GM21515 (cell line): ENCODE data around the gene GNAQ.
"Not testable (repeated sequence)": the region's sequence is repeated elsewhere in the genome, so short reads cannot be mapped to it uniquely, and the experiment has no call there.

Source experiments
- ATAC-seq: cut with Tn5 transposase; IDR thresholded peaks from one replicate; pipeline ENCODE4 v1.9.1; 2021; ENCODE audit not compliant: unreplicated experiment

GNAQ gene

DNA sequence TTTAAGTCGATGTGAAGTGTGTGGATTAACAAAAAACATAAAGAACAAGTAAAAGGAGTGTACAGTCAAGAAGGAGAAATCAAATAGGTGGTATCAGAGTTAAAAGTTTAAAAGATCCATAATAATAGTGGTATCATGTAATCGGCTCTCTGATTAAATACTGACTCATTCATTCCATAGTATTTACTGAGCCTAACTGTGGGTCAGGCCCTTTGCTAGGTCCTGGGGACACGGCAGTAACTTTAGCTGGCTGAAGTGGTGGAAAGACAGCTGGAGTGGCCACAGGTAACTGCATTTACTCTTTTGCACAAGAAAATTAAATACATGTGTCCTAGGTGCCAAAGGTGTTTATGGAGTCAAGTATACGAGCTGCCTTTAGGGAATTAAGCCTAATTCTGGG lies 124.0 kb downstream of the GNAQ start:
- no peak for ATAC-seq

DNA sequence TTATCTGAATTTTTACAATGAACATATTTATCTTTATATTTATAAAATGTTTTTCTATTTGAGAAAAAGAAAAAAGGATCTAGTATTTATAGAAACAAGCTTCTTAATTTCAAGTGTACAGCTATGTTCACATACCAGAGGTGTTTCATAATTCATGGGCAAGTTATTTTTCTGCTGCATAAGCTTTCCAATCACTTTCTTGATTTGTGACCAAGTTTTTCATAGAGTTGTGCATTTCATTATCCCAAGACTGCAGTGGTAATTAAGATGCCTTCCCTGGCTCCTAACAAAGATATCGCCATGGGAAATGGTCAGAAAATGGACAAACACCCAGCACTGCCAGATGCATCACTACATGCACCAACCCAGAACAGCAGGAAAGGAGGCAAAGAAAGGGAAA lies 124.6 kb downstream of the GNAQ start:
- ATAC-seq = no peak

DNA sequence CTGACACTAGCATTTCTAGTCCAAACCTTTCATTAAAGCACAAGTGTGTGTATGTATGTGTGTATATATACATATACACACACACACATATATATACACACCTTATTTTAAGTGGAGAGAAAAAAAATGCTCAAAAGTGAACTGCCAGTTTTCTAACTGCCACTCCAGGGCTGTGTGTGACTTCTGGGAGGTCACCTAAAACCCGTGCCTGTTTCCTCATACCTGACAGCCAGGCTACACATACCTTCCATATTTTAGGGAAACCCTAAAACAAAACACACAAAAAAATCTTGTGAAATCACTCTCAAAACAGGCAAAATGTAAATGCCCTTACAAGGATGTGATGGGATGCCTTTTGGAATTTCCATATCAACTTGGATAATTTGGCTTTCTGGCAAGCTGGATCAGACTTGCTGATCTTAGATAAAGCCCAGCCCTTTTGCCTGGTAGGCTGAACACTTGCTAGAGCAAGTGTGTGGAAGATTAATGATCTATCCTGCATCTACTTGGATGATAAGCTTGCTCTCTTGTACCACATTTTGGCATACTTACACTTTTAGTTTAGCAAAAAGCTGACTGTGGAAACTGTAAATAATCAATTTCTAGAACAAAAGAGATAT lies 127.8 kb downstream of the GNAQ start:
- no peak for ATAC-seq

DNA sequence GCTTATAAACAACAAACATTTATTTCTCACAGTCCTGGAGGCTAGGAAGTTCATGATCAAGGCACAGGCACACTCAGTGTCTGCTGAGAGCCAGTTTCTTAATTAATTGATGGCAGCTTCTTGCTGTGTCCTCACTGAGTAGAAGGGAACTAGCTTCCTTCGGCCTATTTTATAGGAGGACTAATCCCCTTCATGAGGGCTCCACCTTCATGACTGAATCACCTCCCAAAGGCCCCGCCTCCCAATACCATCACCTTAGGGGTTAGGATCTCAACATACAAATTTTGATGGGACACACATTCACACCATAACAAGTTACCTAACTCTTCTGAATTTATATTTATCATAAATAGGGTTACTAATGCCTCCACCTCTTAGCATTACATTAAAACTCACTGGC lies 129.8 kb downstream of the GNAQ start:
- no peak for ATAC-seq

DNA sequence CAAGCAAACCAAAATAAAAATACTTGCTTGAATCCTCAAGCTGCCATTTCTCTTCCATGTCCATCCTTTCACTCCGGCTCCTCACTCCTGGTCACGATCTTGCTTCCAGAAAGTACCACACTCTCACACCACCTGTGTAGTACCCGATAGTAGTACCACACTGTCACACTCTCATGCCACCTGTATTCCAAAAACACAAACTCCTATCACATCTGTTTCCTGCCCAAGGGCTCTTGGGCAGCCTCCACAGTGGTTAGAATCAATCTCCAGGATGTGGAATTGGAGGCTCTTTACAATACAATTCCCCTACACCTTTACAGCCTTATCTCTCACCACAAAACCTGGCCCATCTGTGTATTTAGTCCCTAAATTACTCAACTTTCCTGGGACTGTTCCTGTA lies 130.6 kb downstream of the GNAQ start:
- ATAC-seq = no peak

DNA sequence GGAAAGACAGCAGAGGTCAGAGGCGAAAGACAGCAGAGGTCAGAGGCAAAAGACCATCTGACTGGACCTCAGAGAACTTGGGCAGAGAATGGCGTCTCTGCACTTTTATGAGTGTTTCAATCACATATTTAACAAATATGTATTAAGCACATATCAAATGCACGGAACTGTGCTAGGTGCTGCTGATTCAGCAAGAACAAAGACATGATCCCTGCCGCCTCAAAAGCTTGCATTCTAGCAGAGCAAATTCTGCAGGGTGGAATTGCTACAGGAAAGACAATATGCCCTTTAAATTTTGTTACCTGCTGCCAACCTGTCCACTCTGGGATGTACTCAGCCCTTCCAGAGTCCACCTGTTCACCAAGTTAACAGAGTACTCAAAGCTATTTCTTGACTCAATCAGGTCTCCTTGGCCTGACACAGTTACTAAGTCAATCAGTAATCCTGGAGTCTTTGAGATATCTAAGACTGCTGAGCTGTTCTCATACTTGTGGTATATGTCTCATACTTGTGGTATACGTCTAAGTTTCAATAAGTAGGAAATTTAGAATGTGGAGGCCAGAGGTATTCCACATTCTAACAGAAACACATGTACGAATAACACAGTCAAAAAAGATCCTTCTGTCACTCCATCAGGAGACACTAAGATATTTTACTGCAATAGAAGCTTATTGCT lies 131.8 kb downstream of the GNAQ start:
- no peak for ATAC-seq

DNA sequence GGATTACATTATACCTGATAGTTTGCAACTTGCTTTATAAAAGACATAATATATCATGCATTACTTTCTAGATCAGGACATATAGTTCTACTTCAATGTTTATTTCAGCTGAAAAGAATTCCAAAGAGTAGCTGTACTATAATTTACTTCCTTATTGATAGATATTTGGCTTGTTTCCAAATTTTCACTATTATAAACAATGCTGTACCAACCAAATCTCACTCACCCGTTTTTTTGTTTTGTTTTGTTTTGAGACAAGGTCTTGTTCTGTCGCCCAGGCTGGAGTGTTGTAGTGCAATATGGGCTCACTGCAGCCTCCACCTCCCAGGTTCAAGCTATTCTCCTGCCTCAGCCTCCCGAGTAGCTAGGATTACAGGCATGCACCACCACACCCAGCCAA lies 132.7 kb downstream of the GNAQ start:
- no peak for ATAC-seq

DNA sequence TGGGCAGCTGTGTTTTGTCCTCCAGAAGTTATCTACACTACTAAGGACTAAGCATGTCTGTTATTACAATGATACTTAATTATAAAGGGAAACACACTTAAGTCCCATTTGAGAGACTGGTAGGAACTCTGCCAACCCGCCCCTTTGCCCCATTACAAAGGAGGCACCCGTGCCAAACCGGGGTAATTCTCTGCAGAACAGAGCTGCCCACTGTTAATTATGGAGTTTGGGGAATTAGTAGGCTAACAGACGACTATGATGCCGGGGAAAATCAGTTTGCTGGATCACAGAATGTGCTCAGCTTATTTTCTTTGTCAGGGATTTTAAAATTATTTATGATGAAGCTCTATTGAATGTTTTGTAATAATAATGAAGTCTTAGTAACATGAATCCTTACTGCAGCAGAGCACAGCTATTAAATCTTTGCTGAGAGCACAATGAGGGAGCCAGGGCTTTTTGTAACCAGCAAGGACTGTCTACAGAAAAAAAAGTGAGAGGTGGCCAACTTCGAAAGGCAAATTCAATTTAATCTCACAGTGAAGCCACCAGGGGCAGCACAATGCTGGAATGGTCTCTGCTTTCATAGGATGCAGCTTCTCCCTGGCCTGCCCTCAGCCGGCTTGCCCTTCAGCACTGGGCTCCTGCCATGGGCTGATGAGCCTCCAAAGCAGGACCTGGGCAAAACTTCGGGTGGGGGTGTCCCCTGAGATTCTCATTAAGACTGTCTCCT lies 134.5 kb downstream of the GNAQ start:
- ATAC-seq = no peak

DNA sequence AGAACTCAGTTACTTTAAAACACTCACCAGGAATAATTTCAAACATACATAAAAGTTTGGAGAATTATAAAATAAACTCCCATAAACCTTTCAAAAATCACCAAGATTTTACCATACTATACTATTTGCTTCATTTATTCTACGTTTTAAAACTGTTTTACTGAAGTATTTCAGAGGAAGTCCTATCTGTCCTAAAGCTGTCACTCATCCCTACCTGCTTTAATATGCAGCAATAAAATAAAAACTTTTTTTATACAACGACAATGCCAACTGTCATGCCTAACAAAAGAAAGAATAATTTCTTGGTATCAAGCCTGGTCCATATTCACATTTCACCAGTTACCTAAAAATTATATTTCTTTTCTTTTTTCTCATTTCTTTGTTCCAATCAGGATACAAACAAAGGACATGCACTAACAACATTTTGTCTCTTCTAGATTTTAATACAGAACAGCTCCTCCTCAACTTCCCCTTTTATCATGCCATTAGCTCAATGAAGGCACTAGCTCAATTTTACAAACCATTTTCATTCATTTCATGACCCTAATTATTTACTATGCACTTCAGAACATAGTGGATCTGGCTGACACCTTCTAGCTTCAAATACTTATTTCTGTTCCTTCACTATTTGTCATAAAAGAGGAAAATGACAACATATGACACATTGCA lies 135.2 kb downstream of the GNAQ start:
- ATAC-seq = no peak

DNA sequence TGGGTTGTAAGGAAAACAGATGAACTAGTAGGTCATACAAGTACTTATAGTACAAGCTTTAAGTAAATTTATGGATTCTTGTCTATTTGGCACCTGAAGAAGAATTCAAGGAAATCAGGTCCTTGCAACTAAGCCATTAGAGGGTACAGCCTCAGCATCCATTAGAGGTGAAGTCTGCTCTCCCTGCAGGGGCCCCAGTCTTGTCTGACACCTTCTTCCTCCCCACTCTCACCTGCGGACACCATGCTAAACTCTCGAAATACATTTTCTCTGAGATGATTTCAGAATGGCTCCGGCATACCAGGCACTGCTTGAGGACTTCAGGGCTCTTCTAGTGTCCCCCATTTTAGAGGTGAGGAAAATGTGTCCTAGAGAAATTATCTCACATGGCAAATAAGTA lies 137.9 kb downstream of the GNAQ start:
- ATAC-seq = no peak

DNA sequence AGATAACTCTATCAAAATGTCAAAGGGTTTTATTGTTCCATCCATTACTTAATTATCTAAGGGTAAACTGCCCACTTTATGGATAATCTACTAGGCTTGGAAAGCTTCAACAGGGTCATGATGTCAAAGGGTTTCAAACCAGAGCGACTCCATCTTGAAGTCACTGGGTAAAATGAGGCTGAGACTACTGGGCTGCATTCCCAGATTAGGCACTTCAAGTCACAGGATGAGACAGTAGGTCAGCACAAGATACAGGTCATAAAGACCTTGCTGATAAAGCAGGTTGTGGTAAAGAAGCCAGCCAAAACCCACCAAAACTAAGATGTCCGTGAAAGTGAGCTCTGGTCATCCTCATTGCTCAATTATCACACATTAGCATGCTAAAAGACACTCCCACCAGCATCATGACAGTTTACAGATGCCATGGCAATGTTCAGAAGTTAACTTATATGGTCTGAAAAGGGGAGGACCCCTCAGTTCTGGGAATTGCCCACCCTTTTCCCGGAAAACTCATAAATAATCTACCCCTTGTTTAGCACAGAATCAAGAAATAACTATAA lies 138.6 kb downstream of the GNAQ start:
- no peak for ATAC-seq

DNA sequence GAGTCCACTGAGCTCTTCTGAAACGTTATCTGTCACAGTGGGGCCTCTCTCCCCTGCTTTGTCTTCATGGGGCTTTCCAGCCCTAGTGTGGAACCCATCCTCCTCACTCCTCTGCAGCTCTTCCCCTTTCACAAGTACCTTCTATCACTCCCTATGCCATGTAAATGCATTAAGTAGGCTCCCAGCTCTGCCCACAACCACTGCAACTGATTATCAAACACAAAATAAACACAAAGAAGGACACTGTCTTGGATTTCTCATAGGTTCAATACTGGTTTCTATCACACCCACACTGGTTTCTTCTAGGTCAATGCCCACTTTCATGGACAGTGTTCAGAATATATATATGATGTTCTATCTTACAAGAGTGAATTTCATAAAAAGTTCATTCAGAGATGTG lies 139.4 kb downstream of the GNAQ start:
- no peak for ATAC-seq

DNA sequence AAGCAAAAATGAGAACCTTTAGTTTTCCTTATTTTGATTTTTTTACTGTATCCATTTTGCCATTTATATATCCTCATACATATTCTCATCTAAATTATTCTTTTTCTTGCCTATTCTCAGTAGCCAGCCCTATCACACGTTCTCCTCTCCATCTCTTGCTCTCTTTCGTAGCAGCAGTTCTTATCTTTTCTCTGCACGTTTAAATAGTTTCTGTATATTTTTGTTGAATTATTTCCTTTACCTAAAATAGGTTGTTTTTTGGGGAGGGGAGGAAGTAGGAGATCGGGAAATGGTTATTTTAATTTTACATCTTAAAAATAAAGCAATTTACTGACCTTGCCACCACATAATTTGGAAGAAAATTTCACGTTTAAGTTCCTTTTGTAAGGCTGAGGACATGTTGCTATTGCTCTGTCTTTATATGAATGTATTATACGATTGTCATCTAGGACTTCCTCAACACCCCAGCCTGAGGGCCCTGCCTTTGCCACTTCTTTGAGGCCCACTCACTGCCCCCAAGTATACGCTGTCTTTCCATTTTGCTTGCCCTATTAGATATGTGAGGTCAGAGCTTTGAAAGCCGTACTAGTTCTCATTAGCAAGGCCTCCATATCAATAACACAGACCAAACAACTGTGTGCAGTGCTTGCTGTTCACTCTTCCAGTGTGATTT lies 140.3 kb downstream of the GNAQ start:
- no peak for ATAC-seq

DNA sequence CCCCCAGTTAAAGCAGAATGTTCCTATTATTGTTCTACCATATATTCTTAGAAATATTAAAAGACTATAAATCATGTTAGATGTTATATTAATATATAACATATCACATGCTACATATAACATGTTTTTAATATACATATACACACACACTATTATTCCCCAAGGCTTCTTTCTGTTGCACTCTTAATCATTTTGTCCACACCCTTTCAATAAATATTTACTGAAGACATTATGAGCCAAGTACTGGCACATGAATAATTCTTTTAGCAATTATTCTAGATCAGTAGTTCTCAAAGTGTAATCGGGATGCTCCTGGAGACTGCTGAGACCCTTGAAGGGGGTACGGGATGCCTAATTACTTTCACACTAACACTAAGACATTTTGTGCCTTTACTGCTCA lies 143.9 kb downstream of the GNAQ start:
- ATAC-seq = no peak

DNA sequence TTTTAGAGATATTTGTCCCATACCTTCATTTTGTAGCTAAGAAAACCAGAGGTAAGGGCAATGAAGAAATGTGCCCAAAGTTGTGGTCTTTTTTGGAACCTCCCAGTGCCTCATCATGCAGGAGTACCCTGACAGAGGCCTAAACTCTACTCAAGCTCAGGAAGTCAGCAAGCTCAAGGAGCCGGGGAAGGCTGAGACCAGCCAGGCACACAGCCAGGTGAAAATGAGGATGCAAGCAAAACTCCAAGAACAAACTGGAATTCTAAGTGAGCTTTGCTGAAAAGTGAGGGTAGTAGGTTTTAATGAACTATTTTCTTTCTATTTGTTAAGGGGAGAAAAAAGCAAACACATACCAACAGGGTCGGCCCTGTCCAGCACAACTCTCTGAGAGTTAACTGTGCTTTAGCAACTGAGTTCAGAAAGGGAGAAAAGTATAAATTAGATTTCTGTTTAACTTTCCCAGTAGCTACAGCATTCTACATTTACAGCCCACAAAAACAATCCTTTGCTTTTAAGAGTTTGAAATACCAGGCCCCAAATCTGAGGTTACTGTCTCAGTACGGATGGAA lies 146.4 kb downstream of the GNAQ start:
- ATAC-seq = no peak

DNA sequence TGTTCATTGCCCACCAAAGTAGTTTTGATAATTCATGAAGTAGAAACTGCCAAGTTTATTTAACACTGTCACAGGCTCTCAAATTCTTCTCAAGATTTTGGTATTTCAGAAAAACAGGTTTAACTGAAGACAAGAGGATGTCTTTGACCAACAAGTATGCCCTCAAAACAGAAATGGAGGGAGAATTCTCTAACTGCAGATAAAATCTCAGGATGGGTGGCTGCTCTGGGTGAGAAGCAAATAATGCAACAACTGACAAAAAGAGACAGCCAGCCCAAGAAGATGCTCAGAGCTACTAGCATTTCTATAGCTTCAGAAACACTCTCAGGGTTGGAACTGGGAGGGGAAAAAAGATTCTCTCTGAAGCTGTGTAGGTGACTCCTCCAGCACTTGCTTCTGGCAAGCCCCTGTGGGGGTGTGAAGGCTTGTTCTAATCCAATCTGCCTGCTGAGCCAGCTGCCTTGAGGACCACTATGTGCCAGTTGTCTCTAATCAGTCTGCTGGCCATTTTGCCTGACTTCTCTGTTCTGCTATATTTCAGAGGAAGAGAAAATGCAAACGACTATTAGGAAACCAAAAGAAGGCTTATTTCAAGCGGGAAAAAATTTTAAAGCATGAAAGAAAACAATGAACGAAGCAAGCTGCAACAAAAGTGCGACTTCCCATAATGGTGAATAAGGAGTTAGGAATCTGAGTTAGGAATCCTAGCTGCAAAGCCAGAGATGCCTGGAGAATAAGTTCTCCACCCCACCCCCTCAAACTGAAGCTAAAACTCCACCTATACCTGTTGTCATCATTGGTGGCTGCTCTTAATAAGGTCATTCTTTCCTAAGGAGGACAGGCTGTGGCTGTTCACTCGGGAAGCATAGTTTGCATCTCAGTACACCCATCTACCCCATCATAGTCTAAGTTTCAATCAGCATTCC lies 147.5 kb downstream of the GNAQ start:
- ATAC-seq = no peak

DNA sequence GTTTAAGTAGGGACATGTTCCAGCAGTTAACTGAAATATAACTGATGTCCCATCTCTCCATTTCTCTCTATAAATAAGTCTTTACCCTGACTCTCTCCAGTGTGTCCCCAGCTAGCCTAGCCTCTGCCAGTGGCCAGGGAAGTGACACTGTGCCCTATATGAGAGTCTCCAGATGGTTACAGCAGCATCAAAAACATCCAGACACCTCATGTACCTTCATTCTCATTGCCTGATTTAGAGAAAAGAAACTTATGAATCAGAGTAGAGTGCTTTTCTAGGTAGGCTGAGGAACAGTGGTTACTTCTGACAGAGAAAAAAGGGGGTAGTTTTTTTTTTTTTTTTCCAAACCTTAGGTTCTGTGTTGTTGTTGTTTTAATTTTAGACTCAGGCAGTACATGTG lies 148.5 kb downstream of the GNAQ start:
- ATAC-seq = no peak

DNA sequence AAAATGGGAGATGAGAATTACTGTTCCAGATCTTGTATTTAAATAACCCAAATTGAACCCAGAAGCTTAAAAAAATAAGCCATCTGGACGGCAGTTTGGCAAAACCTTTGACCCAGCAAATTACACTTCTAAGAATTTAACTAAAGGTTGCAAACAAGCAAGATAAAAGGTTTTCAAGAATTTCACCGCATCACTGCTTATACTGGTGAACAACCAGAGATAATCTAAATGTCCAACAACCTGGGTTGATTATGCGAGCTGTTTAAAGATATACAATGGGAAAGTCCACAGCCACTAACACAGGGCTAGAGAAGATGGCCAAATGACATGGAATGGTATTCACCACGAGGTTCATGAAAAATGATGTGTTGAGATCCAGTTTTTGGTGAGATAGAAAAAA lies 149.3 kb downstream of the GNAQ start:
- no peak for ATAC-seq

DNA sequence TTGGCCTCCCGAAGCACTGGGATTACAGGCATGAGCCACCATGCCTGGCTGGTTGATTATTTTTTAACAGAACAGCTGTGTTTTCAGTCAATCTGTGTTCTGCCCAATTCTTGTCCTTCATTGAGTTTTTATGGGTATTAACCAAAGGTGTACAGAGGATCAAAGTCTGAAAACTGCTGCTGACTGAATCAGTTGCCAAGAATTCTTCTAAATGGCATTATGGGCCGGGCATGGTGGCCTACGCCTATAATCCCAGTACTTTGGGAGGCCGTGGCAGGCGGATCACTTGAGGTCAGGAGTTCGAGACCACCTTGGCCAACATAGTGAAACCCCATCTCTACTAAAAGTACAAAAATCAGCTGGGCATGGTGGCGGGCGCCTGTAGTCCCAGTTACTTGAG lies 150.0 kb downstream of the GNAQ start:
- not testable (repeated sequence) for ATAC-seq

DNA sequence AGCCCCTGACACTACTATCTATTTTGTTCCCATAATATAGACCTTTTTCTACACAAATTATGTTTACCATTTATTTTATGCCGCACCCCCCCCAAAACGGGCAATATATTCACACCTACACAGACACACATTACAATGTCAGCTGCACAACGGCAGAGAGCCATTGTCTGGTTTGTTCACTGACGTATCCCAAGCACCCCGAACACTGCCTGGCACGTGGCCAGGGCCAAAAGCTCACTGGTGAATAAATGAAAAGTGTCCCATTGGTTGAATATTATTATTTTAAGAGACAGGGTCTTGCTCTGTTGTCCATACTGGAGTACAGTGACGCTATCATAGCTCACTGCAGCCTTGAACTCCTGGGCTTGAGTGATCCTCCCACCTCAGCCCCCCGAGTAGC lies 150.5 kb downstream of the GNAQ start:
- ATAC-seq = no peak
